GM18505 (cell line): ENCODE data around the gene CABYR.
"Not testable (repeated sequence)": the region's sequence is repeated elsewhere in the genome, so short reads cannot be mapped to it uniquely, and the experiment has no call there.

Experiments
- ATAC-seq: cut with Tn5 transposase; IDR thresholded peaks from one replicate; pipeline ENCODE4 v1.9.1; 2021; ENCODE audit not compliant: unreplicated experiment
- POLR2A ChIP-seq: IDR thresholded peaks from 4 replicates; pipeline ENCODE4 v1.6.1; 2011; ENCODE audit warnings: borderline replicate concordance; ENCODE audit not compliant: insufficient read depth, insufficient read length; ENCODE audit errors: extremely low read depth

Gene CABYR

DNA sequence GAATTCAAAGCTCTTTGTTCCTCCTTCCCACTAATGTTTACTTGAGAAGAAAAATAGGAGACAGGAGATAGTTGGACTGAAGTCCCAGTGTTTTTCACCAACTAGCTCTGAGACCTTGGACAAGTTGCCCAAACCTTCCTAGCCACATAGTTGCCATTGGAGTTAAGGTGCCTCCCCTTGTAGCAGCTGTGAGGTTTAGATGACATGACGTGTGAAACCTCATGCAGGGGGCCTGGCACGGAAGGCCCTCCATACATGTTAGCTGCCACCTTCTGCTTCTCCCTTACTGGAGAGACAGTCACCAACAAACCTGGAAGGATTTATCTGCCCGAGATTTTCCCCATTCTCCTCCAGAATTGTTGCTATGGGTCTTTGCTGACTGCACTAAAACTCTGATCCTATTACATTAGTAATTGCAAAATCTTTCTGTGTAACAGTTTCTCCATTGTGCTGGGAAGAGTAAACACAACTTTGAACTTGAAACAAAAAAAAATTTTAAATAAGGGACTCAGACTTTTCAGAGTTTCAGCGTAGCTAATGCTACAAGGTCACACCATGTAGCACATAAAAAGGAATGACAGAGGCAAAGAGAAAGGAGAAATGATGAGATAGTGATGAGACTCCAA is 23.8 kb upstream of the CABYR start:
- no peak for TF ChIP-seq POLR2A

GRCh38 chr18:24115628-24116027 is 23.2 kb upstream of the CABYR start:
- ATAC-seq, result no peak
- no peak for TF ChIP-seq POLR2A

More for the DNA sequence above, 23.8 kb upstream of the CABYR start:
- ATAC-seq, result no peak

- TF ChIP-seq POLR2A, result no peak
These were observed 19.9 kb upstream of the CABYR start for GRCh38 chr18:24118750-24119577.

DNA sequence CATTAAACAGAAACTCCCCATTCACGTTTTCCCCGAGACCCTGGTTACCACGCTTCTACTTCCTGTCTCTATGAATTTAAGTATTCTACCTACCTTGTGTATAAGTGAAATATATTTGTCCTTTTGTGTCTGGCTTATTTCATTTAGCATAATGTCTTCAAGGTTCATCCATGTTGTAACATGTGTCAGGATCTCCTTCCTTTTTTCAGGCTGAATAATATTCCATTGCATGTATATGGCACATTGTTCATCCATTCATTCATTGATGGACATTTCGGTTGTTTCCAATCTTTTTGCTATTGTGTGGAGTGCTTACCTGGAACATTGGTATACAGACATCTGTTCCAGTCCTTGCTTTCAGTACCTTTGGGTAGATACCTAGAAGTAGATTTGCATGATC is 18.2 kb upstream of the CABYR start:
- no peak for ATAC-seq

More at GRCh38 chr18:24118750-24119577, 19.9 kb upstream of the CABYR start:
- ATAC-seq, result peak; percentile 52

GRCh38 chr18:24121625-24122024 is 17.2 kb upstream of the CABYR start:
- ATAC-seq, result no peak
- no peak for TF ChIP-seq POLR2A

More for the DNA sequence above, 18.2 kb upstream of the CABYR start:
- no peak for TF ChIP-seq POLR2A

- no peak for TF ChIP-seq POLR2A
- ATAC-seq, result no peak
These were observed 12.5 kb upstream of the CABYR start for GRCh38 chr18:24126155-24126961.

GRCh38 chr18:24127735-24128134 is 11.1 kb upstream of the CABYR start:
- no peak for ATAC-seq
- TF ChIP-seq POLR2A, result no peak

DNA sequence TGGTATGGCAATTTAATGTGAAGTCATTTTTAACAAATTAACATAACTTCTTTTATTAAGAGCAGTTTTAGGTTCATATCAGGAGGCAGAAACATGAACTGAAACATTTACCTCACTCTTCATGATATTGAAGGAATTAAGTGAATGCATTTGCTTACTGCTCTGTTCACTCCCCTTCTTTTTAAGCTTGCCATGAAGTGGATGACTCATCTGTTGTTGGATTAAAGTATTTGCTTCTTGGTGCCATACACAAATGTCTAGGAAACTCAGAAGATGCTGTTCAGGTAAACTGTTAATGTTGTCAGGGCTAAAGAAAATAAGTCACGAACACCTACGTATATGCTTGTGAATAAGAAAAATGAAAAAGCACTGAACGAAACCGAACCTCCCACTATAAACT is 10.2 kb upstream of the CABYR start:
- ATAC-seq, result no peak
- no peak for TF ChIP-seq POLR2A

DNA sequence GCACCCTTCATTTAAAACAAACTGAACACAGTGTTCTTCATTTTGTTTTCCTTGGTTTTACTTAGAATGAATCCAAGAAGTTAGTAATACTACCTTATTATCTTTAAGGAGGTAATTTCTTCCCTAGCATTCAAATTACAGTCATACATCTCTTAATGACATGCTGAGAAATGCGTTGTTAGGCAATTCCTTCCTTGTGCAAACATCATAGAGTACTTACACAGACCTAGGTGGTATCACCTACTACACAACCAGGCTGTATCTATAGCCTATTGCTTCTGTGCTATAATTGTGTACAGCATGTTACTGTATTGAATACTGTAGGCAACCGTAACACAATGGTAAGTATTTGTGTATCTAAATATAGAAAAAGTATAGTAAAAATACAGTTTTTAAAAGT is 8.4 kb upstream of the CABYR start:
- no peak for TF ChIP-seq POLR2A
- ATAC-seq, result no peak

- no peak for ATAC-seq
- no peak for TF ChIP-seq POLR2A
These were observed 1.9 kb upstream of the CABYR start for GRCh38 chr18:24136967-24137373.

DNA sequence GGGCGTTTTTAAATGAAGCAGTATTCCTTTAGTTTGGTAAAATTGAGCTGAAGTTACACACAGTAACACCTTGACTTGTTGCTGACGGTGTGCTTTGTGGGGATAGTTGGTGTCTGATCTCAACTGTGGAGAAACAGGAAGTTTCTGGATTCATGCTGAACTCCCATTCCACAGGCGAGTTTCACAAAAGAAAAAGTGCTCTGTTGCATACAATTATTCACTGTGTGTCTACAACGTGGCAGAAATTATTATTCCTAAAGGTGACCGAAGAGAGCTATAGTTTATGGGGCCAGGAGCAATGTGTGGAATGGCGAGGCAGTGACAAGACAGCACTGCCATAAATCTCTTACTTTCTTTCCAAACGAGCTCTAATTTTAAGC is 463 bp upstream of the CABYR start:
- ATAC-seq, result no peak
- TF ChIP-seq POLR2A, result no peak

DNA sequence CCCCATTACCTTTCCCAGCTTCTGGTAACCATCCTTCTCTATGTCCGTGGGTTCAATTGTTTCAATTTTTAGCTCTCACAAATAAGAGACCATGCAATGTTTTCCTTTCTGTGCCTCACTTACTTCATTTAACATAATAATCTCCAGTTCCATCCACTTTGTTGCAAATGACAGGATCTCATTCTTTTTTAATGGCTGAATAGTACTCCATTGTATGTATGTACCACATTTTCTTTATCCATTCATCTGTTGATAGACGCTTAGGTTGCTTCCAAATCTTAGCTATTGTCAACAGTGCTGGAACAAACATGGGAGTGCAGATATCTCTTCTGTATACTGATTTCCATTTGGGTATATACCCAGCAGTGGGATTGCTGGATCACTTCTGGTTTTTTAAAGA is 1.8 kb downstream of the CABYR start:
- no peak for ATAC-seq
- TF ChIP-seq POLR2A, result no peak

- TF ChIP-seq POLR2A, result no peak
- ATAC-seq, result no peak
These were observed 3.5 kb downstream of the CABYR start for GRCh38 chr18:24142376-24142775.

- ATAC-seq, result not testable (repeated sequence)
These were observed 10.7 kb downstream of the CABYR start for GRCh38 chr18:24149591-24149990.
